Dedifferentiated amniotic fluid mesenchymal stem cell (primary cell): Measurements from ENCODE around the gene CDKAL1.
"Not testable (repeated sequence)": the region's sequence is repeated elsewhere in the genome, so short reads cannot be mapped to it uniquely, and the experiment has no call there.

Source experiments
- DNase-seq: peaks from one replicate; pipeline ENCODE4 v3.0.0-alpha.2; 2016; ENCODE audit errors: extremely low spot score

The CDKAL1 gene

DNA sequence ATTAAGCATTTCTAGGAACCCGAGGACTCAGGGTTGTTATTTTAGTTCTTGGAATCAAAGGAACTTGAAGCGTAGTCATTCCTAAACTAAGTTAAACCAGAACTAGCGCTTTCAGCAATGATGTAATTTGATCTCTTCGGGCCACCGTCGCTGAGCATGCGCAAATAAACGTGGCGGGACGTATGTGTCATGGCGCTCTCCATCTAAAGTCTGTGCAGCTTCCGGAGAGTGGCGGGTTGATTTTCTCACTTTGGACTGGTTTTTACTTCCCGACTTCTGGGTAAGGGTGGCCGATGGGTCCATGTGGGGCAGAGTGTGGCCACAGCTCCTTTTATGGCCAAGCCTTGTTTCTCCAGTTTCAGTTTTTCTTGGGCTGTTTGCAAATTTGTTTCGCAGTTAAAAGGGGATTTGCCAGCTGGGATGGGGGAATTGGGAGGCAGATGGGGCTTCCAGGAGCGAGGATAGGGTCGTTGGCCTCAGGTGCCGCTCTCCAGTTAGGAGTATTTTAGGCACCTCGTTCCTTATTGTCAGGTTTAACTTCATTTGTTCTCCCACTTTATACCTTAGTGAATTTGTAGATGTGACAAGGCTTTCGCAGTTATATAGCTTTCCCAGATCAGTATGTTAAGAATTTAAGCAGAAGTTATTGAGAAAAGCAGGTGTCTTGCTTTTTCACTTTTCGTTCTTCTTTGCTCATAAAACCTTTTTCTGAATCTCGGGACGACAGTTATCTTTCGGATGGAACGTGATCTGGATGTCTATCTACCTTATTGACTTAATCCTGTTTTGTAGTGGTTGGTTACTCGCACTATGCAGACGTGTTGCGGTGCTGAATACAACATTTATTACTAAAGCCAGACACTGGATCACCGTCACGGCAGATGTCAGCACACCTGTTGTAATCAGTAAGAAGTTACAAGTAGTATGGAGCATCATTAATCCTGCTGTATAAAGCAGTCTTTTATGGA is at the start of gene CDKAL1:
Gene CDKAL1, plus strand, starts transcription at position 163 of the 968 bp plus-strand sequence. CDS start 11,894 bp downstream, outside the sequence.
- DNase-seq = peak; percentile 96

DNA sequence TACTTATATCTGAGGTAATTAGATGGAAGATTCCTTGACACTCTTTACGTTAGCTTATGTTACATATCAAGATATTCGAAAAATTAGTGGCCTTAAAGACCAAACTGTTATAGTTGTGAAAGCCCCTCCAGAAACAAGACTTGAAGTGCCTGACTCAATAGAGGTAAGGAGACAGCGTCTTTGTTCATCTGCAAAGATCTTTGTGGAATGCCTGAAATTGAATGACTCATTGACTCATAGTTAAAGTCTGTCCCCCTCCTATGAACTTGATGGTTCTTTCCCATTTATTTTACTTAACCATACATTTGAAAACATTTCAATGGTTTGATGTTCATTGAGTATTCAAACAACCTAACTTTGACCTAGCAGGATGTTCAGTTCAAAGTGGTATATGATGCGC is 47.6 kb upstream of the CDKAL1 start:
- no peak for DNase-seq

DNA sequence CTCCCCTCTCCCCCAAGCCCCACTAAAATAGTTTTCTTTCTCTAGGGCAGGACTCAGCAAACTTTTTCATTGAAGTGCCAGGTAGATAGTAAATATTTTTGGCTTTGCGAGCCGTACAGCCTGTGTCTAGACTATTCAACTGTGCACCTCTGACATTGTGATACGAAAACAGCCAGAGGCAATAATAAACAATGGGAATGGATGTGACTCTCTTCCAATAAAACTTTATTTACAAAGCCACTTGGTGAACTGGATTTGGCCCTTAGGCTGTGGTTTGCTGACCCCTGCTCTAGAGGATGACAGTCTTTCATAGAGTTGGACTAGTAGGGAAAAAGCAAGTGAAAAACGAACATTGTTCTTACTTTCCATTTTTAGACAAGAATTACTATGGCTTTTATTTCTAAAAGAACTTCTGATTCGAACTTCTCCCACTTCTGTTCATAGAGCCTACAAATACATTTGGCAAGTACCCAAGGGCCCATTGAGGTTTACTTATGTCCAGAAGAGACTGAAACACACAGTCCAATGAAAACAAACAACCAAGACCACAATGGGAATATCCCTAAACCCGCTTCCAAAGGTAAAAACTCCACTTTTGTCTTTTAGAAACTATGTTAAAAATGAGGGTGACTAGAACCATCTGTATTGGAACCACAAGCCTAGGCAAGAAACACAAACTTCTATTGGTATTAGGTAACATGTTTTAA is 46.4 kb upstream of the CDKAL1 start:
- no peak for DNase-seq

DNA sequence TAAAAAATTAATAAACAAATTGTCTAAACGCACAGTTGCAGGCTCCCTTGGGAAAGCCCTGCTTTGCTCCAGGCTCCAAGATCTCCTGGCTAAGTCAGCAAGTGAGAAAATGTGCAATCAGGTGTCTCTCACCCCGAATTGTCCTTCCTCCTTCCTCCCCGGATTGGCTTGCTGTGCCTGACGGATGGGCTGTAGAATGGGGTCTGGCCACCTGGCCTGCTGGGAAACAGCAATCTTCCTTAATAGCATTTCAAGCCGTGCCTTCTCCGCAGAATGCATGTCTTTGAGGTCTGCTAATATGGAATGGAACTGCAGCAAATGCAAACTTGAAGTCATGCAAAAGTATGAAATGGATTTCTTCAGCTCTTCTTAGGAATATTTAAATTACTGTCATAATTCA is 43.7 kb upstream of the CDKAL1 start:
- no peak for DNase-seq

DNA sequence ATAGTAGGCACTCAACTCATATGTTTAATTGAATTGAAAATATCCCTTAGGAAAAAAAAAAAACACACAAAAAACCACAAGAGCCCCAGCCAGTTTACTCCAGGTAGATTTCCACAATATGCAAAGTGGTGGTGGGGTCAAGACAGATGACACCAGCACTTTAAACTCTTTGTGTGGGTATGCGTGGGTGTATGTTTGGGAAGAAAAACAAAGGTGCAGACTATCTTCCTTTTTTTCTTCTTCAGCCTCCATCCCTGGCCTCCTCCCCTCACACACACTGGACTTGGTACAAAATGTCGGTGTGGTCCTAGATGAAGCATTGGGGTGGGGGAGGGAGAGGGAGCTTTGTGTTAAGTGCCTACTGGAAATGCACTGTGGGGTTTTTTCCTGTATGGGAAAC is 42.2 kb upstream of the CDKAL1 start:
- DNase-seq = no peak

DNA sequence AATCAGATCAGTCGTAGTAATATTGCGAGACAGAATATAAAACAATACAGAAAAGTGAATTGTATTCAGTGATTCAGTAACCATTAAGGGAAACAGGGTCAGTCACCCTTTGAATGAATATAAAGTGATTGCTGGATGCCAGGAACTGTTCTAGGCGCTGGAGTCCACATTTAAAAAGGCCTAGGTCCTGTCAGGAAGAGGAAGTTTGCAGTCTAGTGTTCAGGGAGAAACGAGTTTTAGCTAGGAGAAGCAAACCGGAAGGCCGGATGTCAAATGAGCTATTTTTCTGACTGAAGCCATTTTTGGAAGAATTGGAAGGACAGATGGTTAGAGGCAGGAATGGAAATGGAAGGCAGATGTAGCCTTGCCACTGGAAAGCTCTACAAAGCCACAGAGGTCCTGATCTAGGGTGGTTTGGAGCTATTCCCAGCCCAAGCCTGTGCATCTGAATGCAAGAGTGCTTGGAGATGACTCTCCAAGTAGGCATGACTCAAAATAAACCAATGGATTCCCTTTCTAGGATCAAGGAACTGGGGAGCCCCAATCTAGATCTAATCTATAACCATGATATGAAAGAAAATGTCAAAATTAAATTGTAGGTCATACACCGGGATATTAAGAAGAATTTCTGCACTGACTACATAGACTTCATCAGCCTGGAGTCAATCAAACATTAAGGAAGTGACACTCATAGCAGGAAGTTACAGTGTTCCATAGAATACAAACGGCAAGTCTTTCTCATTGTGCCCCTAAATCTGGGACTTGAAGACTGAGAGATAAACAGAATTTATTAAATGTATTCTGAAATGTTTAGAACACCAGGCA is 36.8 kb upstream of the CDKAL1 start:
- DNase-seq = no peak

DNA sequence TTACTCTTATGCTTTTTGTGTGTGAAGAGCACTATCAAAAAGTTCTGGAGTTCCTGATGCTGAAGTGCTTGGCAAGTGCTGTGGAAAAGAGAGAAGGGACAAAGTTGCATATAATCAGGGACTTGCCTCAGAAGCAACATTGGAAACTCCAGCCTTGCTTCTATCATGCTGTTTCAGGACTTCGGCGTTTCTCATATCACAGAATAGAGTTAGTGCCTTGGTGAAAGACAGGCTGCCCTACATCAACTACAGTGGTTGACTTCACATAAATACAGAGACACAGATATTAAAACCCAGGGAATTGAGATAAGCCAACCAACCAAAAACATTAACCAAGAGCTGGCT is 36.2 kb upstream of the CDKAL1 start:
- no peak for DNase-seq

DNA sequence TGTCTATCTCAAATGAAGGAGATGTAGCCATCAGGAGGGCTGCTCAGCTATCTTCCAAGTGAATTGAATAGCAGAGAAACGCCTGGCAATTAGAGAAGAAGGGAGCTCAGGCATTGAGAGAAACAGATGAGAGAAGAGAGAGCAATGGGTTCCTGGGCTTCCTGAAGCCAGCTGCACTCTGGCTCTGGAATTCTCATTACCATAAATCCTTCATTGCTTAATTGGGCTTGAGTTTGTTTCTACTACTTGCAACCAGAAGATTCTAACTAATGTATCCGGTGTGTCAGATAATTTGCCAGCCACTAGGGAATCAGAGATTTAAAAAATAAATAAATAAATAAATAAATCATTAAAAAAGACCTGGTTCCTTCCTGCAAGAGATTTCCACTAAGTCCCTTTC is 25.0 kb upstream of the CDKAL1 start:
- DNase-seq = no peak

DNA sequence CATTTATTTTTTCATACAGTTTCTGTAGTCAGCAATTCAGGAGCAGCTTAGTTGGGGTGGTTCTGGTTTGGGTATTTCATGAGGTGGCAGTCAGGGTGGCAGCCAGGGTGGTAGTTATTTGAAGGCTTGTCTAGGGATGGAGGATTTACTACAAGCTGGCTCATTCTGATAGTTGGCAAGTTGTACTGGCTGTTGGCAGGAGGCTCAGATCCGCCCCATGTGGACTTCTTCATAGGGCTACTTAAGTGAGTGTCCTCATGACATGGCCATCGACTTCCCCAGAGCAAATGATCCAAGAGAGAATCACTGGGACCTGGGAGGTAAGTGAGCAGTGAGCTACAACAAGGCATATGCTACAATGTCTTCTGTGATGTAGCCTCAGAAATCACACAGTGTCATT is 22.4 kb upstream of the CDKAL1 start:
- no peak for DNase-seq

DNA sequence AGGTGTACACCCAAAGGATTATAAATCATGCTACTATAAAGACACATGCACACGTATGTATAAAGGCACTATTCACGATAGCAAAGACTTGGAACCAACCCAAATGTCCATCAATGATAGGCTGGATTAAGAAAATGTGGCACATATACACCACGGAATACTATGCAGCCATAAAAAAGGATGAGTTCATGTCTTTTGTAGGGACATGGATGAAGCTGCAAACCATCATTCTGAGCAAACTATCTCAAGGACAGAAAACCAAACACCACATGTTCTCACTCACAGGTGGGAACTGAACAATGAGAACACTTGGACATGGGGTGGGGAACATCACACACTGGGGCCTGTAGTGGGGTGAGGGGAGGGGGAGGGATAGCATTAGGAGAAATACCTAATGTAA is 9.0 kb upstream of the CDKAL1 start:
- DNase-seq = not testable (repeated sequence)

DNA sequence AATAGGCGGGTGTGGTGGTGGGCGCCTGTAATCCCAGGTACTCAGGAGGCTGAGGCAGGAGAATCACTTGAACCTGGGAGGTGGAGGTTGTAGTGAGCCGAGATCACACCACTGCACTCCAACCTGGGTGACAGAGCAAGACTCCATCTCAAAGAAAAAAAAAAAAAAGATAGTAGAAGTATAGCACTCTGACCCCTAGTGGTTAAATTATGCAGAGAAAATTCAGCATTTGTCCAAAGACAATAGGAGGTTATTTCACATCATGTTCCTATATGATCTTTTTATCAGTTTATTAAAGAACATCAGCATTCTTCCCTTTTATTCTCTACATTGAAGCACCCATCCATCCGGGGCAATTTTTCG is 5.2 kb upstream of the CDKAL1 start:
- peak; percentile 59 for DNase-seq

DNA sequence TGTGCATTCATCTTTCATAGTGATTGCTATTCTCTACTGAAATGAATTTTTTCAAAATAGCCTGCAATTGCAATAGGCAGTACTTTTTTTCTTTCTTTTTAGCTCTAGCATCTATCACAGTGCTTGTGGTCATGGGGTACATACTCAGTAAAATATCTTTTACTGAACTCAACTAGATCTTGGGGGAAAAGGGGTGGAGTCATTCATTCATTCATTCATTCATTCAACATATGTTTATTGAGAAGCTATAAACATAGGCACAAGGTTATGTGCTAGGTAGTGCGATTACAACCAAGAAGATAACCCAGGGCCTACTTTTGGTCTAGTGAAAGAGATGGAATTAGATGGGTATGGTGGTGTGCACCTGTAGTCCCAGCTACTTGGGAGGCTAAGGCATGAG is 1.4 kb upstream of the CDKAL1 start:
- DNase-seq = no peak

DNA sequence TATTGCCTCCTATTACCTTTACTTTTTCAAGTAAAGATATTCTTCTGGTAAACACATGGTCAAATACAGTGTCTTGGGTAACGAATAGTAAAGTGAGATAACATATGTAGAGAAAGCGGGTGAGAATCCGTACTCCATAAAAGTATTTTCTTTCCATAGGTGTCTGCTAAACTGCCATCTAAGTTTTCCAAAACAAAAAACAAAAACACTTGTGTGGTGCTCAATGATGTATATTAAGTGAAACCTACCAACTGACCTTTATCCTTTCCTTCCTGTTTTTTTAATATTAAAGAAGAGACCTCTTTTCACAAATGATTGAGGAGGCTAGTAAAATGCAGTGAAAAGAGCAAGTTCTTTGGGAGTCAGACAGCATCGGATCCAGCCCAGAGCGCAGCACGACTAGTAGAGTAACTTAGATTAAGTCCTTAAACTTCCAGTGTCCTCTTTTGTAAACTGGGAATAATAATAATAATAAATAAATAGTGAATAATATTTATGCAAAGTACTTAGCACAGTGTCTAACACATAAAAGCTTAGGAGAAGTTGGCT is 437 bp upstream of the CDKAL1 start:
- no peak for DNase-seq

DNA sequence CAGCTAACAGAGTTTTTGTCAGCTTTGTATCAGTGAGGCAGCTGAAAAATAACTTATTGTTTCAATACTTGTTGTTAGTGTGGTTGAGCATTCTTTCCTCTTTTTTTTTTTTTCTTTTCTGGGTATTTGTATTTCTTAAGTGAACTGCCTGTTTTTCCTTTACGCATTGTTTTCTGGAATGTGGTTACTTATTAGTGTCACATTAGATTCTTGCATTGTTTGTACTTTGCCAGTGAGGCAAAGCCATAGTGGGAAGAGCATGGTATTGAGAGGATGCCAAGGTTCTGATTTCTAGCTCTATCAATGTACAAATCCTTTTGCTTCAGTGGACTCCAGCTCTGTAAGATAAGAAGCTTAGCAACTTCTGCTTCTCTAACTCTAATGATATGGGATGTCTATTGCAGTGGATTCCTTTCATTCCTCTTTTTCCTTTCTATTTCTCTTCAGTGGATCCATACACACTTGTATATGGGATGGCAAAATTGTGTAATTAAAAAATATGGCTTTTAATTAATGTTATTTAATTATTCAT is 3.9 kb downstream of the CDKAL1 start:
- DNase-seq = no peak

DNA sequence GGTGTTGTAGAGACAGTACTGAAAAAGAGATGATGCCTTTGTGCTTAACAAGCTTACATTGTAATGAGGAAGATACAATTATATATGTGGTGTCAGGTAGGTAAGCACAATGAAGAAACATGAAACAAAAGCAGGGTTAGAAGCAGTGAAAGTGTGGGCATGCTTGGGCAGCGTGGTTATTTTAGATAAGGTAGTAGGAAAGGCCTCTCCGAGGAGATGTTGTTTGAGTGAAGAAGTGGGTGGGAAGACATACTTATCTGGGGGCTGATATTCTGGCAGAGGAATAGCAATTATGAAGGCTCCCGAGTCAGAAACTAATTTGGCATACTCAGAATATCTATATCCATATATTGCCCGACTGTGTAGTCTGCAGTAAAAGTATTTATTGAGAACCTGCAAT is 4.7 kb downstream of the CDKAL1 start:
- DNase-seq = no peak

DNA sequence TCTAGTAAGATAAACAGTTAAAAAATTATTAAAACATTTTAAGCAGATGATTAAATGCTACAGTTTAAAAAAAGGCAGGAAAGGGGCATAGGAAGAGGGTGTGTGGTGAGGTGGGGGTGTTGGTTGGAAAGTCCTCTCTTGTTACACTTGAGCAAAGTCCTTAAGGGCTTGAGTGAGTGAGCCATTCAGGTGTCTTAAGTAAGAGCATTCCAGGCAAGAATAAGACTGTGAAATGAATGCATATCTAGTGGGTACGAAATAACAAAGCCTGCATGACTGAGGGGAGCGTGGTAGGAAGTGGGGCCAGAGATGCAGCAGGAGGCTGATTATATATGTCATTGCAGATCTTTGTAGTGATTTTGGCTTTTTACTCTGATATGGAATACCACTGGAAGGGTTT is 5.1 kb downstream of the CDKAL1 start:
- DNase-seq = no peak

DNA sequence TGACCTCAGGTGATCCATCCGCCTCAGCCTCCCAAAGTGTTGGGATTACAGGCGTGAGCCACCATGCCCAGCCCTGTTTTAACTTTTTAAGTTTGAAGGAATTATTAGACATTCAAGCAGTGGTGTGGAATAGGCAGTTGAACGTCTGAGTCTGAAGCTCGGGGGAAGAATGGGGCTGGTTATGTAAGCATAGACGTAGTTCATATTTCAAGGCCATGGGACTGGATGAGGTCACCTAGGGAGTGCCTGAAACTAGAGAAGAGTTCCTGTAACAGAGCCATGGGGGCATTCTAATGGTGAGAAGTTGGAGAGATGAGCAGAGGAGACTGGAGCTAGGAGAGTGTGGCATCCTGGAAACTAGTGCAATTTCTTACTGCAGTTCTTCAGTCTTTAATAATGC is 6.4 kb downstream of the CDKAL1 start:
- peak; percentile 61 for DNase-seq

DNA sequence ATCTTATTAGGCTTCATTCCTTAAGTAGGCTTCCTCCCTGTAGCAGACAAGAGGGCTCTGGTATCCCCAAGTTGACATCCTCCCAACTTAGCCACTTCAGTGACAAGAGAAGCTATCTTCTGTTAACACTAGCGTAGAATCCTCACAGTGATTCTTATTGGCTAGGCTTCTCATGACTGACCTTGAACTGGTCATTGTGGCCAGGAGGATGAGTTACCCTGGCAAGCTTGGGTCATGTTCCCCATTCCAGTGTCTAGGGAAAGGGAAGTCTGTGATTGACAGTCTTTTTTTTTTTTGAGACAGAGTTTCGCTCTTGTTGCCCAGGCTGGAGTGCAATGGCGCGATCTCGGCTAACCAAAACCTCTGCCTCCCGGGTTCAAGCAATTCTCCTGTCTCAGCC is 7.1 kb downstream of the CDKAL1 start:
- no peak for DNase-seq

DNA sequence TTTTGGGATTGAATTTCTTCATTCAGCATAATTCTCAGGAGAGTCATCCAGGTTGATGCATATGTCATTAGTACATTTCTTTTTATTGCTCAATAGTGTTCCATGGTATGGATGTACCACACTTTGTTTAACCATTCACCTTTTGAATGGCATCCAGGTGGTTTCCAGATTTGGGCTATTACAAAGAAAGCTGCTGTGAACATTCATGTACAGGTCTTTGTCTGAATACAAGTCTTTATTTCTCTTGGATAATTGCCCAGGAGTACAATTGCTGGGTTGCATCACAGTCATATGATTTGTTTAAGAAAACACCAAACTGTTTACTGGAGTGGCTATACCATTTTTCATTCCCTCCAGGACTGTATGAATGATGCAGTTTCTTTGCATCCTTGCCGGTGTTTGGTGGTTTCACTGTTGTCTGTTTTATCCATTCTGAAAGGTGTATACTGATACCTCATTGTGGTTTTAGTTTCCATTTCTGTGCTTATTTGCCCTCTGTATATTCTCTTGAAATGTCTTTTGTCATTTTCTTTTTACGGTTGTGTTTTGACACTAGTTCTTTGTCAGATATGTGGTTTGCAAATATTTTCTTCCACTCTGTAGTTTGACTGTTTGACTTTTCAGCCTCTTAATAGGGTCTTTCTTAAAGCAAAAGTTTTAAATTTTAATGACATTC is 8.8 kb downstream of the CDKAL1 start:
- DNase-seq = peak; percentile 63

DNA sequence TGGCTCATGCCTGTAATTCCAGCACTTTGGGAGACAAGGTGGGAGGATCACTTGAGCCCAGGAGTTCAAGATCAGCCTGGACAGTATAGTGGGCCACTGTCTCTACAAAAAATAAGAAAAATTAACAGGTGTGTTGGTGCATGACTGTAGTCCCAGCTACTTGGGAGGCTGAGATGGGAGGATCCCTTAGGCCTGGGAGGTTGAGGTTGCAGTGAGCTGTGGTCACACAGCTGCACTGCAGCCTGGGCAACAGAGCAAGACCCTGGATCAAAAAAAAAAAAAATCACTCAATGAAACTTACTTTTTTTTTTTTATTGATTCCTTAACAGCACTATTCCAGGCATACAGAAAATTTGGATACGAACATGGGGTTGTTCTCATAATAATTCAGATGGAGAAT is 14.0 kb downstream of the CDKAL1 start:
- no peak for DNase-seq

DNA sequence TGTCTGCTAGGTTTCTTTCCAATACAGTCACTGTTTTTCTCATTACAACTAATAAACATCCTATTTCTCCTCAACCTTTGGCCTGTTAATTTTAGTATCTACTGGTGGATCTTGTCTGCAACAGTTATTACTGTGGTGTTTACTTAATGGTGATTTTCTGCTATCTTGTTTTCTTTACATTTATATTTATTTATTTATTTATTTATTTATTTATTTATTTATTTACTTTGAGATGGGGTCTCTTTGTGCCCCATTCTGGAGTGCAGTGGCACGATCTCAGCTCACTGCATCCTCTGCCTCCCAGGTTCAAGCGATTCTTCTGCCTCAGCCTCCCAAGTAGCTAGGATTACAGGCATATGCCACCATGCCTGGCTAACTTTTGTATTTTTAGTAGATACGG is 15.1 kb downstream of the CDKAL1 start:
- not testable (repeated sequence) for DNase-seq
